T-helper 9 cell (primary cell): ENCODE measurements around the gene PQBP1.

Source experiments
- DNase-seq: peaks from one replicate; pipeline ENCODE4 v3.0.0-alpha.2; 2020

Gene PQBP1

GRCh38 chrX:48927123-48927522 is 29.4 kb downstream of the PQBP1 start:
- no peak for DNase-seq

GRCh38 chrX:48927736-48928382 is 30.1 kb downstream of the PQBP1 start:
- no peak for DNase-seq

- DNase-seq: no peak
These were observed 36.0 kb downstream of the PQBP1 start for GRCh38 chrX:48933757-48934156.

GRCh38 chrX:48934581-48935300 is 37.0 kb downstream of the PQBP1 start:
- DNase-seq: no peak

GRCh38 chrX:48935301-48935670 is 37.6 kb downstream of the PQBP1 start:
- DNase-seq: no peak

GRCh38 chrX:48936429-48937053 is 38.8 kb downstream of the PQBP1 start:
- DNase-seq: no peak

- peak; percentile 79 for DNase-seq
These were observed 39.6 kb downstream of the PQBP1 start for GRCh38 chrX:48937054-48937907.

- DNase-seq: peak; percentile 48
These were observed 41.1 kb downstream of the PQBP1 start for GRCh38 chrX:48938721-48939425.

- DNase-seq: no peak
These were observed 41.9 kb downstream of the PQBP1 start for GRCh38 chrX:48939524-48940228.

GRCh38 chrX:48940404-48940955 is 42.8 kb downstream of the PQBP1 start:
- DNase-seq: no peak

GRCh38 chrX:48942895-48943294 is 45.2 kb downstream of the PQBP1 start:
- no peak for DNase-seq

- peak; percentile 49 for DNase-seq
These were observed 48.0 kb downstream of the PQBP1 start for GRCh38 chrX:48945517-48946348.

- DNase-seq: no peak
These were observed 50.9 kb downstream of the PQBP1 start for GRCh38 chrX:48948589-48948988.
